NCI-H345 (cell line): ENCODE data around the gene ZDHHC11B.
"Not testable (repeated sequence)": the region's sequence is repeated elsewhere in the genome, so short reads cannot be mapped to it uniquely, and the experiment has no call there.

Experiments used
- DNase-seq: peaks from one replicate; lab custom pipeline; 2025; lab: John Stamatoyannopoulos, UW

ZDHHC11B gene

GRCh38 chr5:752532-753115 lies 31.9 kb downstream of the ZDHHC11B start:
- DNase-seq = not testable (repeated sequence)

GRCh38 chr5:751992-752391 lies 32.5 kb downstream of the ZDHHC11B start:
- not testable (repeated sequence) for DNase-seq

- no peak for DNase-seq
Observed at GRCh38 chr5:751496-751895, 33.0 kb downstream of the ZDHHC11B start.

GRCh38 chr5:750226-750625 lies 34.3 kb downstream of the ZDHHC11B start:
- not testable (repeated sequence) for DNase-seq

GRCh38 chr5:749101-749670 lies 35.3 kb downstream of the ZDHHC11B start:
- no peak for DNase-seq

- DNase-seq = not testable (repeated sequence)
Observed at GRCh38 chr5:748011-748980, 36.2 kb downstream of the ZDHHC11B start.

DNA sequence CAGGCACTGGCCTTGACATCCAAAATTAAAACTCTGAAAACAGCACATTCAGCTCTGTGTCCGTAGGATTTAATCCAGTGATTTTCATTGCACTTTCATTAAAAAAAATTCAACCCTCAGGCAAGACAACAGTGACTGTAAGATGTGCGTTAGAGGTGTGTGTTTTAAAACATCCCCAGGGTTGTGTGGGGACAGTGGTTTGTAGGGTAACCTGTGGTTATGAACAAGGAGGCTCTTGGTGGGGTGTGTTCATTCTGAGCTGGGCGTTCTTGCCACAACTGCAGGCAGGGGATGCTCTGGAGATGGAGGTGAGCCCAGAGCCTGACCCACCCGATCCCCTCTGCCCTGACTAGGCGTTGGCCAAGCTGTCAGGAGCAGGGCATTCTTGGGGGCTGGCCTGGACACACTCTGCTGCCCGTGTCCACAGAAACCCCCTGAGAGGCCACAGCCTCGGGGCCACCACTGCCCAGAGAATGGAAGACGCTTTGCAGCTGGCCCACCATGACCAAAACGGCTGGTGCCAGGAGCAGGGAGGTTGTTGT lies 37.2 kb downstream of the ZDHHC11B start:
- not testable (repeated sequence) for DNase-seq

DNA sequence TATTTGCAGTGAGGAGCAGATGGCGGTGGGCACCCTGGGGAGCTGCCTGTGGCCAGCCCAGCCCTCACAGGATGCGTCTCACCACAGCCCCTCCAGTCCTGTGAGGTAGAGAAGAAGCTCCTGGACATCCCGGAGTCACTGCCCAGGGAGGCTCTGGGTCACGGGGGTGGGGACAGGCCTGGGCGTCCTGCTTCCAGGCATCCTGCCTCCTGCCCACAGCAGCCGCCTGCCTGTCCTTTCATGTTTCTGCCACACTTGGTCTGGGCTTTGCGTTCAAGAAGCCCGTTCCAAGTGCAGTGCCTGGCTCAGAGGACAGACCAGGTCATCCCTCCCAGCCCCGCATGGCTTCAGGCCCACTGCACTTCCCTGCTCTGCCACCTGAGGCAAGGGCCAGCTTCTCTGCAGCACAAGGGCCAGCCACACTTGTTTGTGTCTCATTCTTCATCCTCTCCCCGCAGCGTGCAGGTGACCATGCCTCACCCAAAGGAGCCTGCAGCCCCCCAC lies 38.2 kb downstream of the ZDHHC11B start:
- DNase-seq = no peak

- not testable (repeated sequence) for DNase-seq
Observed at GRCh38 chr5:745272-746142, 39.0 kb downstream of the ZDHHC11B start.

DNA sequence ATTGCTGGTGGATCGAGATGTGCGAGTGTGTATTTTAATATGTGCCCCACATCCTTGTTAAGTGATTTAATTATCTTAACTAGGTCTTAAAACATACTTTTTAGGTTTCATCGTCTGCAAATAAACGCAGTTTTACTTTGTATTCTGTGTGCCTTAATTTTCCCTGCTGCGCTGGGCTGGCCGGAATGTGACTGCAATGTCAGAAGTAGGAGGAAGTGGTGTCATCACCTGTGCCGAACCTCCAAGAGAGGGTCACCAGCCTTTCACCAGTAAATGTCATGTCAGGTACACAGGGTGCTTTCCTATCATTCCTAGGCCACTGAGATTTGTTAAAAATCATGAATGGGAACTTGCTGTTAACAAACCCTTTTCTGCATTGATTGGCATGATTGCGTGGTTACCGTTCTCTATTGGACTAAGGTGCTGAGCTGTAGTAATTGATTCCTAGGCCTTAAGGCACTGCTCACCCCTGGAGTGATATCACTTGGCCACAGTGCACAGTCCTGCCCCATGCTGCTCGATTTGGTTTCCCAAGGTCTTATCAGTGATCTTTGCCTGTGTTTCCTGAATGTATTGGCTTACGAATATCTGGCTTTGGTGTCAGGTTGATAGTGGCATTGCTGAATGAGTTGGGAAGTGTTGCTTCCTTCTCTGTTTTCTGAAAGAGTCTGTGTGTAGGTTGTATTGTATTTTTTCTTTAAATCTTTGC lies 40.7 kb downstream of the ZDHHC11B start:
- DNase-seq = not testable (repeated sequence)

GRCh38 chr5:742276-742675 lies 42.3 kb downstream of the ZDHHC11B start:
- DNase-seq = not testable (repeated sequence)

DNA sequence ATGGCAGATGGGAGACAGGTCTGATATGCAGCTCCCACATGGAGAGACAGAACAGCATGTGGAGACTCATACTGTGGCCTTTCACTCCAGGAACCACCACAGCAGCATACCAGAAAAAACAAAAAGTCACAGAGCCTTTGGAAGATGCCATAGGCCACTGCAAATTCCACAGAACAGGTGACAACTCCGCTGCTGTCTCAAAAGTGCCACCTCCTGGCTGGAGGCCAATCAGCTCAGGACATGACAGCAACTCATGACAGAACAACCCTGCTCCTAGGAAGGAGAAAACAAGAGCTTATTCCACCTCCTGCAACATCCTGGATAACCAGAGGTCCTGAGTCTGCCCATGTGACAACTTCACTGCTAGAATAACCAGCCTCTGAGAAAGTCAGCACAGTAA lies 50.4 kb downstream of the ZDHHC11B start:
- DNase-seq = not testable (repeated sequence)

- DNase-seq = not testable (repeated sequence)
Observed at GRCh38 chr5:732754-733454, 51.6 kb downstream of the ZDHHC11B start.

- DNase-seq = not testable (repeated sequence)
Observed at GRCh38 chr5:729225-729624, 55.3 kb downstream of the ZDHHC11B start.

- not testable (repeated sequence) for DNase-seq
Observed at GRCh38 chr5:727087-727486, 57.4 kb downstream of the ZDHHC11B start.

DNA sequence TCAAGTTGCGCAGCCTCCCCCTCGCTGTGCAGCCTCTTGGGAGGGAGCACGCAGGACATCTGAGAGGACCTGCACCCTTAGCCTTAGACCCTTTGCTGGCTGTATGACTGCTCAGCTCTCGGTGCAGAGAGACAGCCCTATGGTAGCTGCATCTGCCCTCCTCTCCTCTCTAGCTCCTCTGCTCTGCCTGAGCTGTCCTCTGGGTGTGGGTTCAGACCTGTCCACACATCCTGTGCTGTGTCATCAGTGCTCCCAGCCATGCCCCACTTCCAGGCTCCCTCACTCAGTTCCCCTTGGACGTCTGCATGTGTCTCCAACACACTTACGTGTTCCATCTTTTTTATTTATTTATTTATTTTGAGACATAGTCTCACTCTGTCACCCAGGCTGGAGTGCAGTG lies 60.7 kb downstream of the ZDHHC11B start:
- not testable (repeated sequence) for DNase-seq

DNA sequence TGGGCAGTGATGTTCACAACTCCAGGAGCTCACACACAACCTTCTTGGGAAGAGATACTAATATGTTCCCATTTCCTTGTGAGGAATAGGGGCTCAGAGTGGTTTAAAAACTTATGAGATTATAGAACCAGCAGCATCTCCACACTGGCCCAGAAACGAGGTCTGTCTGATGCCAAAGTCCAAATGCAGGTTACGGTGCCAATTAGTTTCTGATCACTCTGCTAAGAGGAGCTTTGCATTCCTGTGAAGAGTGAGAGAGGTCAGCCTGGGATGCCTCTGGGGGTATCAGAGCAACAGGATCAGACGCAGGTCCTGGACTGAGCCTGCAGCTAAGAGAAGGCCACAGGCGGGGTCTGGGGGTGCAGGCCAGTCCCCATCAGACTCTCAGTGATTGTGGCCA lies 61.2 kb downstream of the ZDHHC11B start:
- DNase-seq = not testable (repeated sequence)

- DNase-seq = not testable (repeated sequence)
Observed at GRCh38 chr5:719379-719778, 65.2 kb downstream of the ZDHHC11B start.

DNA sequence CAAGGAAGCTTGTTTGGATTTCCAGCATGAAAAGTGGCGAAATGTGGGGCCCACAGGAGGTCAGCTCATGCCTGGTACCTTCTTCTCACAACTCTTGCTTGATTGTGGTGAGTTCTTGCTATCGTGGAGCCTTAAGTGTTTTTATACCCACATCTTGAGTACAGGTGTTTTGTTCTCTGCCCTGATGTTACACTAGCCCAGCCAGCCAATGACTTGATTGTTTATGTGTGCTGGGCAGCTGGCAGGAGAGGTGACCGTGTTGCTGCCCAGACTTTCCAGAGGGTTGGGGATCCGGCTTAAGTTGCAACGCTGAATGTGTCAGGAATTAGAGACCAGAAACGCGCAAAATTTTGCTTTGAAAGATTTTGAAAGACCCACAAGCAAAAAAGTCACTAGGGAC lies 67.4 kb downstream of the ZDHHC11B start:
- DNase-seq = no peak

- DNase-seq = not testable (repeated sequence)
Observed at GRCh38 chr5:716740-717139, 67.8 kb downstream of the ZDHHC11B start.
